HFFc6 (cell line): ENCODE measurements around the gene GPC1. TPM values are rescaled to one million over a fixed set of nuclear protein-coding genes. Genes with fewer than 3 reads are reported as not detected.
"Not testable (repeated sequence)": the region's sequence is repeated elsewhere in the genome, so short reads cannot be mapped to it uniquely, and the experiment has no call there.

Source experiments
- DNase-seq: peaks from one replicate; pipeline ENCODE4 v3.0.0-alpha.2; 2018
- H3K27ac Mint-ChIP-seq: 2 replicates; pipeline ENCODE4 v1.8.0; 2020; ENCODE audit warnings: mild to moderate bottlenecking, mixed read lengths
- H3K27me3 Mint-ChIP-seq: 2 replicates; pipeline ENCODE4 v1.8.0; 2021; ENCODE audit warnings: mild to moderate bottlenecking, moderate library complexity, mixed read lengths; ENCODE audit not compliant: insufficient read depth
- H3K36me3 Mint-ChIP-seq: 2 replicates; pipeline ENCODE4 v1.8.0; 2021; ENCODE audit warnings: low read depth, mixed read lengths
- H3K4me1 Mint-ChIP-seq: 2 replicates; pipeline ENCODE4 v1.8.0; 2020; ENCODE audit warnings: low read depth, mixed read lengths
- H3K4me3 Mint-ChIP-seq: 2 replicates; pipeline ENCODE4 v1.8.0; 2020; ENCODE audit warnings: mild to moderate bottlenecking, moderate library complexity, mixed read lengths
- H3K9me3 Mint-ChIP-seq: 2 replicates; pipeline ENCODE4 v1.8.0; 2020; ENCODE audit warnings: mild to moderate bottlenecking, mixed read lengths
- CTCF ChIP-seq: fragments of 200-600 bp; sonication (generic); IDR thresholded peaks from 2 replicates; pipeline ENCODE4 v1.5.0; 2021; ENCODE audit warnings: antibody characterized with exemption, mild to moderate bottlenecking
- total RNA-seq, 6 experiments: library from RNA; stranded (reverse); fragmentation: NEBNext Ultra II Directional; extraction: Animal tissue kit (Norgen Biotek cat#: 25700); gene quantifications; 2 replicates in 1 of 6; 3 replicates in 5 of 6; pipeline ENCODE4 v1.2.3, GENCODE V29; 2021

The GPC1 gene
- total RNA-seq, 6 experiments from 2014 or later: 315 to 403 (median 350) TPM

GRCh38 chr2:240494942-240495341, 59.5 kb downstream of the GPC1 start:
- Mint-ChIP-seq H3K36me3 (peaks cover 15% of the 10 kb centered on the region), H3K9me3 (peaks cover 24% of the 10 kb centered on the region)
- DNase-seq, H3K4me3 Mint-ChIP-seq, H3K27me3 Mint-ChIP-seq, H3K27ac Mint-ChIP-seq, H3K4me1 Mint-ChIP-seq: not testable (repeated sequence)
- TF ChIP-seq CTCF: peak; percentile 74

GRCh38 chr2:240497082-240497481, 61.6 kb downstream of the GPC1 start:
- not testable (repeated sequence) for H3K27me3 Mint-ChIP-seq, DNase-seq, H3K4me3 Mint-ChIP-seq, H3K9me3 Mint-ChIP-seq, H3K36me3 Mint-ChIP-seq, H3K27ac Mint-ChIP-seq, H3K4me1 Mint-ChIP-seq
- TF ChIP-seq CTCF: peak; percentile 72

GRCh38 chr2:240498171-240498957, 62.9 kb downstream of the GPC1 start:
- H3K36me3 Mint-ChIP-seq: no peaks in the 10 kb centered on the region
- peaks cover 3% of the 10 kb centered on the region; the same call in 1 of the 2 replicates for H3K27me3 Mint-ChIP-seq
- no peaks in the 10 kb centered on the region for H3K9me3 Mint-ChIP-seq
- no peak for TF ChIP-seq CTCF
- H3K4me3 Mint-ChIP-seq: no peak overlapping the region
- H3K27ac Mint-ChIP-seq: no peak overlapping the region
- no peak for DNase-seq
- no peaks in the 10 kb centered on the region for H3K4me1 Mint-ChIP-seq

- Mint-ChIP-seq H3K4me1 (no peaks in the 10 kb centered on the region), H3K4me3 (no peak overlapping the region), H3K27me3 (no peaks in the 10 kb centered on the region), H3K27ac (no peak overlapping the region), H3K36me3 (no peaks in the 10 kb centered on the region), H3K9me3 (no peaks in the 10 kb centered on the region)
- no peak for TF ChIP-seq CTCF
- DNase-seq: no peak
These were observed 63.4 kb downstream of the GPC1 start for GRCh38 chr2:240498958-240499260.

- H3K36me3 Mint-ChIP-seq: no peaks in the 10 kb centered on the region
These were observed 64.1 kb downstream of the GPC1 start for GRCh38 chr2:240499309-240500301.

More at GRCh38 chr2:240499309-240500301, 64.1 kb downstream of the GPC1 start:
- Mint-ChIP-seq H3K27me3 (no peaks in the 10 kb centered on the region), H3K9me3 (no peaks in the 10 kb centered on the region), H3K4me3 (no peak overlapping the region), H3K27ac (no peak overlapping the region), H3K4me1 (no peaks in the 10 kb centered on the region)
- TF ChIP-seq CTCF: no peak
- DNase-seq: no peak
